Lower leg skin (tissue), 3 donors: Measurements from ENCODE around the gene NMT1.

Experiments used
- POLR2A ChIP-seq, 2 donors: fragments of 450-650 bp; IDR thresholded peaks; one replicate each; pipeline ENCODE4 v1.6.1; 2016 to 2017; ENCODE audit warnings: antibody characterized with exemption in 2 of 2, mild to moderate bottlenecking in 1 of 2, moderate library complexity in 1 of 2
- TF ChIP-seq, protein P1 (sequence below), 3 donors: fragments of 450-650 bp; IDR thresholded peaks; one replicate each; pipeline ENCODE4 v1.5.1; 2016; ENCODE audit warnings: antibody characterized with exemption in 3 of 3, mild to moderate bottlenecking in 3 of 3, moderate library complexity in 2 of 3

DNA sequence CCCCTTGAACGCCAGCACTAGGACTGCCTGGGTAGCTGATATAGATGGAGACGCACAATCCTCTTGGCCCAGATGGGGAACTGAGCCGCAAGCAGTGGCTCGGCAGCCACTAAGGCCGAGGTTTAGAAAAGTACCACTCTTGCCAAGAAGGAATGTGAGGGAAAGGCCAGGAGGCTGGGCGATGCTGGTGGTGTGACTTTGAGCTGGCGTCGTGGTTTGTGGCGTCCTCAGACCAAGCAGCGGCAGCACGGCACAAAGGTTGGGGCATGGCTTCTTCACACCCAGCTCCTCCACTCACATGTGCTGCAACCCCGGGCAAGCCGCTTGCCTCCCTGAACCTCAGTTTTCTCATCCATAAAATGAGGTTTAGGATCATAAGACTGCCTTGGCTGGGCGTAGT lies 25.3 kb upstream of the NMT1 start:
- TF ChIP-seq, protein P1, sequence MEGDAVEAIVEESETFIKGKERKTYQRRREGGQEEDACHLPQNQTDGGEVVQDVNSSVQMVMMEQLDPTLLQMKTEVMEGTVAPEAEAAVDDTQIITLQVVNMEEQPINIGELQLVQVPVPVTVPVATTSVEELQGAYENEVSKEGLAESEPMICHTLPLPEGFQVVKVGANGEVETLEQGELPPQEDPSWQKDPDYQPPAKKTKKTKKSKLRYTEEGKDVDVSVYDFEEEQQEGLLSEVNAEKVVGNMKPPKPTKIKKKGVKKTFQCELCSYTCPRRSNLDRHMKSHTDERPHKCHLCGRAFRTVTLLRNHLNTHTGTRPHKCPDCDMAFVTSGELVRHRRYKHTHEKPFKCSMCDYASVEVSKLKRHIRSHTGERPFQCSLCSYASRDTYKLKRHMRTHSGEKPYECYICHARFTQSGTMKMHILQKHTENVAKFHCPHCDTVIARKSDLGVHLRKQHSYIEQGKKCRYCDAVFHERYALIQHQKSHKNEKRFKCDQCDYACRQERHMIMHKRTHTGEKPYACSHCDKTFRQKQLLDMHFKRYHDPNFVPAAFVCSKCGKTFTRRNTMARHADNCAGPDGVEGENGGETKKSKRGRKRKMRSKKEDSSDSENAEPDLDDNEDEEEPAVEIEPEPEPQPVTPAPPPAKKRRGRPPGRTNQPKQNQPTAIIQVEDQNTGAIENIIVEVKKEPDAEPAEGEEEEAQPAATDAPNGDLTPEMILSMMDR (IDR thresholded peaks at IDR 0.05), result no peak
- TF ChIP-seq POLR2A (IDR thresholded peaks at IDR 0.05), result no peak
